ENCODE measurements around the gene SMIM12.

SMIM12 gene

DNA sequence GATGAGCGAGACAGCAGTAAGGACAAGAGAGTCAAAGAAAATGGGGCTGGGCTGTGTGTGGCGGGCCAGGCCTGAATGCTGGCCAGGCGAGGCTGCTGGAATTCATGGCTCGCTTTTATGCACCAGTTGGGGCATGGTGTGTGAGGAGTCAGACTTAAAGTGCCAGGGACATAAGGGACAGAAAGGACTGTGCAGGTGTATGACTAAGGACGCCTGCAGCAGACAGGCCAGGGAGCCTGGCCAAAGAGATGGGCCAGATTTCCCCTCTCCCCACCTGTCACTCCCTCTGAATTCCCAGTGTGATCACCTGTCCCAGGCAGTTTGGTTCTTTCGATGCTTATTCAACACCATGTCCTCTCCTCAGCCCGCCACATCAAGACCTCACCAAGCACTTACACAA lies 16.9 kb upstream of the SMIM12 start:
- Histone ChIP-seq H3K27ac (no peak overlapping the region), H3K4me3 (no peak overlapping the region)

DNA sequence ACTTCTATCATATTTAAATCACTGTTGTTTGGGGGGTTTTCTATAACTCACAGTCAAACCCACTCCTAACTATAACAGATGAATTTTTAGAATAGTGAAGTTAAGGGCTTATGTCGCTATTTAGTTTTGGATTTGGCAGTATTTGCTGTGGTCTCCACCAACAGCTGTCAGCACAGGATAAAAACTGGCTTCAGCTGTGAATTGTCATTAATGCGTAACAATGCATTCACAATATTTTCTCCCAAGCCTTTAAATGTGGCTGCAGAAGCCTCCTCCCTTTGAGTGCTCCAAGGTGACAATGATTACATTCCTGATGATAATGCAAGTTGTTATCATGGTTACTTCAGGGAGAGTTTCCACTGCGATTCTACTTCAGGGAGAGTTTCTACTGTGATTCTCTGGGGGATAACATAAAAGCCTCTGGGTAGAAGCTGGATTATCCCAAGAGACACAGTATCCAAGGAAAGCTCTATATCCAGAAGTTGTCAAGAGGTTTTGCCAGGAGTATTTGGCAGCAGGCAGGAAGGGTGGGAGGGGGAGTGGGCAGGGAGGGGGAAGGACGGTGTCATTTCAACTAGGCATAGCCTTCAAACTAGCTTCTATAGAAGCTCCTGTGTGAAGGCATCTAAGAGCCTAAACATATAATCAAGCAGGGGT lies 14.9 kb upstream of the SMIM12 start:
- Histone ChIP-seq H3K4me3 (no peak overlapping the region), H3K27ac (no peak overlapping the region)

DNA sequence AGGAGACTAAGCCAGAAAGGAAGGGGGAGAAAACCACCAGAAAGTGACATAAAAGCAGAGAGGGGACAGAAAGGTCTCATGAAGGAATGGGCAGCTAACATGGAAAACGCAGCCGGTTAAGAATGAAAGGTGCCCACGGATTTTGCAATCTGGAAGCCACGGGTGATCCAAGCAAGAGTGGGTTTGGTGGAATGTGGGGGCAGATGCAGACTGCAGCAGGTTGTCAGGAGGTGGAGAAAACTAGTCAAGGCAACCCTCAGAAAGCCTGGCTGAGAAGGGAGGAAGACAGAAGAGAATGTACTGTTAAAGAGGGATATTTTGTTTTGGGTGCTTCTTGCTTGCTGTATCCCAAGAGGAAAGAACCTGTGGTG lies 12.6 kb upstream of the SMIM12 start:
- no peak overlapping the region for H3K27ac ChIP-seq
- no peak overlapping the region for H3K4me3 ChIP-seq

DNA sequence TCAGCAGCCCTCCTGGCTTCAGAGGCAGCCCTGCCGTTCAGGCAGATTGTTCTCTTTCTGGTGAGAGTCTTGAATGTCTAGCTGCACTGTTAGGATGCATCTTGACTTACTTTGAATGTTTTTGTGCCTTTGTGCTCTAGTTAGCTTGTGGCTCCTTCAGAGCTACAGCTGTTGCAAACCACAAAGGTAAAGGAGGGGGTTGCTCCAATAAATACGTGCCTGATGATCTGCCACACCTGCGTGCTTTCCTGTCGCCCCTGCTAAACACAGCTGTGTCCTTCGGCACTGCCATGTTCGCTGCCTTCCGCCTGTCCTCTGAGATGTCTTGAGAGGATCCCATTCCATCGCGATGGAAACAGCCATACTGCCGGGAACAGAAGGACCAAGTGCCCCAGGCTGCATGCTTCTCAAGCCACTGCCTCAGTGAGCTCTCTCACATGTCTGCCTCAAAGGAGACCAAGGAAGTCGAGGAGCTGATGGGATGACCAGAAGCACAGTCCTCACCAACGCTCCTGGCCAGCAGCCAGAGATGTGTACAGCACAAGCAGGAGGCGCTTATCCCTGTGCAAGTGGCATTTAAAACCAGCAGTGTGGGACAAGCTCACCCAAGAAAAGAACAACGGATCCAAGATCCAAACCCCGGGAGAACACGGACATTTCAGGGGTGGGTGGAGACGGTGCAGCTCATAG lies 12.0 kb upstream of the SMIM12 start:
- H3K4me3 ChIP-seq, result no peak overlapping the region

DNA sequence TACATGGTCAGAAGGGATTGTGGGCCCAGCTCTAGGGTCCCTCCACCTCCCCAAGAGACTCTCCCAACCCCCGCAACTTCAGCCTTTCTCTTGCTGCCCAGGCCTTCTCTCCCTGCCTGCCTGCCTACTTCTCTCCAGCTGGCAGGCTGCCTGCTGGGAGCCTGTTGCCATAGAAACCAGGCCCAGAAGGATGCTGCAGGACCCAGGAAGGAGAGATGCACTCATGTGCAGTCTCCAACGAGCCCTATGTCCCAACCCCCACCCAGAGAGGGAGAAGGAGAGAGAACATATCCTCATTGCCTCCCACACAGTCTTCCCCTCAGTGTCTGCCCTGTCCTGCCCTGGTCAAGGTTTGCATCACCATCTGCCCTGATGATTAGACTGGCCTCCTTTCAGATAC lies 10.8 kb upstream of the SMIM12 start:
- Histone ChIP-seq H3K4me3 (no peak overlapping the region), H3K27ac (no peak overlapping the region)

More for the DNA sequence above, 12.0 kb upstream of the SMIM12 start:
- no peak overlapping the region for H3K27ac ChIP-seq

DNA sequence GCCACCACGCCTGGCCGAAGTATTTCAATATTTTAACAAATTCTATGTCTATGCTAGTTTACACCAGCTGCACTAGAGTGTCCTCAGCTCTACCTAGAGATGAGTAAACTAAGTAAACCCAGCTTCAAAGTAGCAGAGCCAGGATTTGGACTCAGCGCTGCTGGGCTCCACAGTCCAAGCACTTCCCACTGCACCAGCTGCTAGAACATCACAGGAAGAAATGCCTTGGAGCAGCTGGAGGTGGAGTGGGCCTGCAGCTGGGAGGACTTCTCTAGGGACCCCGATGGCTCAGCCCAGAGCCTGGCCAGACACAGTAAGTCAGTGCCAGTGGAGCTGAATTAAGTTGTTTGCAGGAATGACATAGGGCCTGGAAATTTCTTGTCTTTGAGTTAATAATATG lies 10.2 kb upstream of the SMIM12 start:
- H3K27ac ChIP-seq, result no peak overlapping the region
- H3K4me3 ChIP-seq, result no peak overlapping the region

DNA sequence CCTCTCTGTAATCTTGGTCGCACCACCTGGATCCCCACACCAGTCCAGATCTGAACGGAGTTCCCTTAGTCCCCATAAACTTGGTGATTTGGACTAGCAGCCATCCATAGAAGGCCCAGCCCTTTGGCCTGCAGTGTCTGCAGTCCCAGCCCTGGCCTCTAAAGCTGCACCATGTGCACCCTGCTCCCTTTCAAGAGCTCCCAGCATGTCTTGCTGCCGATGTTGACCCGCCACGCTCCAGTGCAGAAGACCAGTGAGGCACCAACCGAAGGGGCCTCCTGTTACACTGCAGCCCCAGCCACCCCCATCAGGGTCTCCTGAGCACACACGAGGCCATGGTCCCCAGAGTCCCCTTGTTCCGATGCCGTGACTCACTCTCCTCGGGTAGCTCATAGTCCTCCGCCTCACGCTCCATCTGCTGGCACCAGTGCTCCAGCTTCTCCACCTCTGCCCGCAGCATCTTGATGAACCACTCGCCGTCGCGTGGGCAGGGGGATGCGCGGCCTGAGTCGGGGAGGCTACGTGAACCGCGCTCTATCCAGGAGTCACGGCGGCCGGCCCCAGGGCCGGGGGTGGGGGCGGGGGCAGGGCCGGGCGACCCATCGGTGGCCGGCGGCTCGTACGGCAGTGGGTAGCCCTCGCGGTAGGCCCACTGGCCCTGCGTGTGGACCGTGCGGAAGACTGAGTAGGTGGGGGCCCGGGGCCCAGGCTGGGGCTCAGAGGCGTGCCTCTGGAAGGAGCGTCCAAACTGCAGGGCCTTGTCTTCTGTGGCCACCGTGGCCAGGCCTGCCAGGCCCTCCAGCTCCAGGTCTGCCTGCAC lies 8.9 kb upstream of the SMIM12 start:
- no peak overlapping the region for H3K27ac ChIP-seq
- no peak overlapping the region for H3K4me3 ChIP-seq

DNA sequence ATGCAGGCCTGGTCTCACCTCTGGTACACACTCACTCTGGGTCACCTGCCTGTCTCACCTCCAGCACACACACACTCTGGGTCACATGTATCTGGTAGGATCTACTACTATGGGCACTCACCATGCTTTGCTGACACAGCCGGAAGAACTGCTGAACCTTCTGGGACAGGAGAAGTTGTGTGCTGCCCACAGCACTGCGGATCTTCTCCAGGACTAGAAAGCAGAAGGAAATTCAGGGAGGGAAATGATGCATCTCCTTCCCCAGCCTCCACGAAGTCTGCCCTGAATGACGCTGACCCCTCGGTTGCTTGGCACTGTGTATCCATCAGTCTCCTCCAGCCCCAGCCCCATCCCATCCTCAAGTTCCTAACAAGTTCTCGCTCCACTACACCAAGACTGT lies 7.9 kb upstream of the SMIM12 start:
- Histone ChIP-seq H3K4me3 (no peak overlapping the region), H3K27ac (no peak overlapping the region)

DNA sequence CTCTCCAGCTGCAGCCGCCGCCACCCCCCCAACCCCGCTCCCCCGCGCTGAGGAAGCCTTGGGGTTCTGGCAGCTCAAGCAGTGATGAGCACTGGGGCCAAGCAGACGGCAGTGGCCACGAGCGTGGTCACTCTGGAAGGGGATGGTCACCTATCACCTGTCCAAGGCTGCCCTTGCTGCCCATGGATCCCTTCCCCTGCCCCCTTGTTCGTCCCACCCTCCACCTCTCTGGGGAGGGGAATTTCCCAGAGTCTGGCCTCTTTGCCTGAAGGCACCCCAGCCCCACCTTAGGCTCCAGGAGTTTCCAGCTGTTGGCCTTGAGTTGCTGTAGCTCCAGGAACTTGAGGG lies 7.2 kb upstream of the SMIM12 start:
- Histone ChIP-seq H3K4me3 (peak overlapping the region; percentile 50 to 93 (median 70)), H3K27ac (peak overlapping the region in 20 of 21 experiments; percentile 40 to 91 (median 81))

DNA sequence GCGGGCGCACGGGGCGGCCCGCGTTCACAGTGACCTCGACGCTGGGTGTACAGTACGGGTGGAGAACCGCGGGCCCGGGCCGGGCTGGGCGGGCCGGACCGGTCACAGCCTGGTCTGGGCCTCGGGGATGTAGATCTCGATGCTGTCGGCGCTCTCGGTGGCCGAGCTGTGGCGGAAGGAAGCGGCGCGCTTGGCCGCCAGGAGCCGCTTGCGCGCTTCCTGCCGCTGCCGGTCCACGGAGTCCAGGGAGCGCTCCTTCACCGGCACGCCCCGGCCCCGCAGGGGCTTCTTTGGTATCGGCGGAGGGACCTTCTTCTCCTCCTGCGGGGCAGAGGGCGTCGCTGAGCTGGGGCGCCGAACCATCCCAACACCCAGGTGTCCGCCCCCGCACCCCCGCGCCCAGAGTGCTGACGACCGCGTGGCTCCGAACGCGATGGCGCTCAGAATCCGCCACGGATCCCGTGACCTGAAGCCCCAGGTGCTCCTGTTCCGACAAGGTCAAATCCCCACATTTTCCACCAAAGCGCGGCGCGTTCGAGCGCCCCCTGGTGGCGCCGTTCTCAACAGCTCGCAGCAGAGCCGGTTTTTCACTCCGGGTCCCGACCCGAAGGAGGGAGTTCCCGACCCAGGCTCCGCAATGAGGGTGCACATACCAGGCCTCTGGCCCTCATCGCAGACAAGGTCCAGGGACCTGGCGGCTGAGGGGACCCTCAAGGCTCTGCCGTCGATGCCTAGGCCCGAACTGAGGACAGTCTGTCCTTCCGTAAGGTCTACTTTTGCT lies 6.6 kb upstream of the SMIM12 start:
- peak overlapping the region; percentile 50 to 93 (median 70) for H3K4me3 ChIP-seq
- peak overlapping the region; percentile 40 to 91 (median 80) for H3K27ac ChIP-seq

DNA sequence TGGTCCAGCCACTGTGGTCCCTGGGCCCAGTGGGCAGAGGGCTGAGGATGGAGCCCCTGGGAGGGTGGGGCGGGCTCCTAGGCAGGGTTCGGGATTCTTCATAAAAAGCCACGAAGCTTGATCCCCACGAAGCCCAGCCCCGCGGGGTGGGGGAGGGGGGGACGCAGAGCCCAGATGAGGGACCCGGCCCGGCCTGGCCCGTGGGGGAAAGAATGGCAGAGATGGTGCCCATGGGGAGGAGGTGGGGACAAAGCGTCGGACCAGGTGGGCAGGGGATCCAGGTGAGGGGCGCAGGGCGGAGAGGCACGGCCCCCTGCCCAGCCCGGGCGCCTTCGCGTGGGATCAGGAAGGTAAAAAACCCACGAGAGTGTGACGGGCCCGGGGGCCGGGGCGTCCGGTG lies 6.0 kb upstream of the SMIM12 start:
- Histone ChIP-seq H3K27ac (peak overlapping the region; percentile 40 to 91 (median 80)), H3K4me3 (peak overlapping the region; percentile 50 to 93 (median 70))

DNA sequence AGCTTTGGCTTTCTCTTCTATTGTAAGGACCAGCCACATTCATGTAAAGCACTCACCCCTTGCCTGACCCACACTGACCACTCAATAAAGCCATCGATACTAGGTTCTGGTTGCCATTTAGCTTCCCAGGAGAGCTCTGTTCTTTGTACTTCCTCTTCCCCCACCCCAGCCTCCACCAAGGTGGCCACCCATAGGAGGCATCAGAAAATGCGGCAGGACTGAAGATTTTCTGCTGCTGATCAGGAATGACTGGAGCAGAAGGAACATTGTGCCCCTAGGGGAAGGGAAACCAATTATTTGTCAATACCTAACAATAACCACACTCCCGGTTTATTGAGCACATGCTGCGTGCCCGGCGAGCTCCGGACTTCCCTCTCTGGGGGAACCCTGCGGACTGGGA lies 5.2 kb upstream of the SMIM12 start:
- Histone ChIP-seq H3K27ac (no peak overlapping the region), H3K4me3 (no peak overlapping the region)

DNA sequence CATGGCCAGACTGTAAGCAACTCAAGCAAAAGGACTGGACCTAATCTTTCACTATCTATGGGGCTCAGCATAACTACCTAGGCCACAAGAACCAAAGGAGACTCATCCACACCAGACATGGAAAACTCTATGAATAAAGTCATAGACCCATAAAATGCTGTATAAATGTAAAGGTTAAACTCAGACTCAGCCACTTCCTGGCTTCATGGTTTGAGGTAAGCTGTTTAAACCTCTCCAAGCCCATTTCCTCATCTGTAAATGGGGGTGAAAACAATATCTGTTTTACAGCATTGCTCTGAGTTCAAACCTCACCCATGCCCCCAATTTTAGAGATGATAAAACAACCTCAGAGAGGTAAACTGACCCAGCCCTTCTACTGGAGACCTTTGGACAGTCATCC lies 4.0 kb upstream of the SMIM12 start:
- H3K4me3 ChIP-seq, result no peak overlapping the region
- H3K27ac ChIP-seq, result peak overlapping the region in 4 of 21 experiments; percentile 10 to 55 (median 36)

DNA sequence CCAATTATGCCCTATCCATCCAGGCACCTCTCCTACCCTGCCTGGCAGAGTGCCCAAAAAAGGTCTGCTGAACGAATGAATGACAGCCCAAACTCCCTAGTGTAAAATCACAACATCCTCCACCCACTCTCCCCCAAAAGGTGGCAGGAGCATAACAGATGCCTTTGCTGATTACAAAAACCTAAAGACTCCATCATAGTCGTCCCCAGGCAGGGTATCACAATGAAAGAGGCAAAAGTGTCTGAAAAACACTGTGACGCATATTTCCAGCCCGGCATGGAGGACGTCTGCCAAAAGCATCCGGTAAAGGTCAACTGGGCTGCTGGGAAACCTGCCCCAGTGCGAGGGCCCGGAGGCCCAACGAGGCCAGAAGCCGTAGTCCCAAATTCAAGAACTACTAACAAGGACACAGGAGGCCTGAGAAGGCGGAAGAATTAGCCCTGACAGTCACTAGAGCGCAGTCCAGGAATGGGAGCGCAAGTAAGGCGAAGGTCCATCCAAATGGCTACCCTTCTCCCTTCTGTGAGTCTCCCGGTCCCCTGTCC lies 576 bp downstream of the SMIM12 start:
- Histone ChIP-seq H3K4me3 (peak overlapping the region; percentile 58 to 99 (median 93)), H3K27ac (peak overlapping the region; percentile 57 to 99 (median 88))

DNA sequence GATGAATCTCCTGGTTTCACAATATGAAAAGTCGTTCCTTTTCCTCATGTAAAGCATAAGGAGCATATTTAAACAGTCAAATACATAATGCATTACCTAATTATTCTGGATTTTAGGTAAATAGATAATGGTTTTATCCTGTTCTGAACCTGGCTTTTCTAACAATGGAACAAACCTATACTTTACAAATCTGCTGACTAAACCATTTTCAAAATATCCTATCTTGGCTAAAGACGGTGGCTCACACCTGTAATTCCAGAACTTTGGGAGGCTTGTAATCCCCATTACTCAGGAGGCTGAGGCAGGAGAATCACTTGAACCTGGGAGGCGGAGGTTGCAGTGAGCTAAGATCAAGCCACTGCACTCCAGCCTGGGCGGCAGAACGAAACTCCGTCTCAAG lies 2.9 kb downstream of the SMIM12 start:
- H3K4me3 ChIP-seq, result no peak overlapping the region
- no peak overlapping the region for H3K27ac ChIP-seq

DNA sequence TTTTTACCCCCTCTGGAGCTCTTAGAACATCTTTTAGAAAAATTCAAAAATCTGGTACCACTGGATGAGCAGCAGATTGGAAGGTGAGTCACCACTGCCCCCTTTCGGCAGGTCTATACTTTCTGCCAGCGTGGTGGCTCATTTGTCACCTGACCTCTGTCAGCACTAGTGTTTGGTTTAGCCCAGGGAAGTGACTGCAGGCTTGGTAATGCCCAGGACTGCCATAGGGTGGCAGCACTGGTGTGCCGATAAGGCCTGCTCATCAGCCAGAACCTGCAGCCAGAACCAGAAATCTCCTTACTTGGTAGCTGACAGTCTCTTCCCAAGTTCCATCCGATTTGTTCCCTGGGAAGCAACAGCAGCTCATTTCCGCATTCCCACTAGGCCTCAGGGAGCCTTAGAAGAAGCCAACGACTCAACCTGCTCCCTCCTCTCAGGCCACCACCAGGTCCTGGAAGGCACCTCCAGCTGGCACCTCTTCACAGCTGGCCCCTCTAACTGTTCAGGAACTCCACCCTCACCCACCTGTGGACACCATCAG lies 6.8 kb downstream of the SMIM12 start:
- Histone ChIP-seq H3K27ac (peak overlapping the region in 3 of 21 experiments; percentile 36 to 63 (median 50)), H3K4me3 (no peak overlapping the region)

DNA sequence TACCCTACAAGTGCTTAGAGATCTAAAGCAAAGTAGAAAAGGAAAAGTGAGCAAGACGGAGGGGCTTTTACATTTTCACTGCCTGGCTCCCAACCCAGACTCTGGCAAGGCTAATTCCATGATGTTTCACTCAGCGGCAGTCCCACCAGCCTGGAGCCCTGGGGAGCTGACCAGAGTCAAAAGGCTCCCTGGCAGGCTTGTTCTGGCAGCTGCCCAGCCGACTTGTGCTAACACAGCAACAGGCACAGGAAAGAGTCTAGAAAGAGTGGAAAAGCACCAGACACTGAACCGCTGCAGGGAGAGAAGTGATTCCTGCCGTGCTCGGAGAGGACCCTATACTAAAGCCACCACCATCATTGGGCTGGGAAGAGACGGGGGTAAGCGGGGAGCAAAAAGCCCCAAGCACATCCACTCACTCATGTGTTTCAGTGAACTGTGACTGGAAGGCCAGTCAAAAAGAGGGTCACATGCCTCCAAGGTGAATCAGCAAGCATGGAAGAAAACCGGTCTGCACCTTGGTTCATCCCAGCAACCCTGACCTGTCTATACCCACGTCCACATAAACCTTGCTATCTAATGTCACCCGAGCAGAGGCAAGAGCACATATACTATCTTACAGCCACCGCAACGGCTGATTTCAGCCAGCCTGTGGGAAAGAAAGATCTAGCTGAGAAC lies 8.0 kb downstream of the SMIM12 start:
- Histone ChIP-seq H3K4me3 (no peak overlapping the region), H3K27ac (peak overlapping the region in 3 of 21 experiments; percentile 23 to 43 (median 35))

DNA sequence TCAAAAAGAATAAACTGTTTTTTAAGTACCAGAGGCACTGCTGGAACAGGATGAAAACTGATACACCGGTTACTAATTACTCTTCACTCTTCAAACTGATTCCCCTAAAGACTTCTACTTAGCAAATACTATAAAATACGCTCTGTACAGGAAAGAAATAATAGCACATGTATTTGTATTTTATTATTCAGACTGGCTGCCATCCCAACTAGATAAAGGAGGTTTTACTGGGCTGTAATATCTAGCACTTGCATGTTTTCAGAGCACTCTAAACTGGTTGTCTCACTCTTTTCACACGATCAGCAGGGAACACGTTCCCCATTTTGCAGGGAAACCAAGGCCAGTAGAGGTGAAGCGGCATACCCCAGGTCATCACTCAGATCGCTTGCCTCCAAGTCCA lies 9.2 kb downstream of the SMIM12 start:
- Histone ChIP-seq H3K4me3 (no peak overlapping the region), H3K27ac (no peak overlapping the region)

DNA sequence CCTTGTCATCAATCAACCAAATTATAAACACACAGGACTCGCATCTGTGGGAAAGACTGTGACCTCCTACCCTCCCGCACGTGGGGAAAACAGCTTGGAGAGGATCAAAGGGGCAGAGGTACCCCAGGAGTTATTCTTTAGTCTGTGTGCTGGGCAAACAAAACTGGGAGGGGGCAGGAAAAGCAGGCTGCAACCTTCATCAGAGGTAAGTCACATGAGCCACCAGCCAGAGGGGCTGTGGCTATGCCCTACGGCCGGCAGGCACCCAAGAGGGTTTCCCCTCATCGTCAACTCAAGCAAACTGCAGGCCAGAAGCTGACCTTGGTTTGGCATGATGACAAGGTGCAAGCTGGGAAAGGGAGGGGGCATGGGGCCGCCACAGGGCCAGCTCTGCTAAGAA lies 12.5 kb downstream of the SMIM12 start:
- H3K4me3 ChIP-seq, result no peak overlapping the region
- no peak overlapping the region for H3K27ac ChIP-seq

Measured in skin epidermis (tissue), 12 donors.